Renal cortical epithelial cell (primary cell): ENCODE measurements around the gene THOC7. TPM values are rescaled to one million over a fixed set of nuclear protein-coding genes. Genes with fewer than 3 reads are reported as not detected.
A peak's percentile ranks its signal among the peaks of the same experiment; 100 is the strongest.

ENCODE experiments used
- DNase-seq: peaks from one replicate; pipeline ENCODE4 v3.0.0-alpha.2; 2011; ENCODE audit warnings: low read depth
- total RNA-seq: library from RNA; depleted of rRNA; stranded (reverse); fragments of >200 nt; gene quantifications from 2 replicates; pipeline ENCODE4 v1.2.3, GENCODE V29; 2014

Gene THOC7
- total RNA-seq, 1 donor from 2014 or later: 103 TPM

GRCh38 chr3:63878394-63879060 lies 14.9 kb upstream of the THOC7 start:
- DNase-seq: no peak

GRCh38 chr3:63877737-63878393 lies 14.3 kb upstream of the THOC7 start:
- DNase-seq: no peak

DNA sequence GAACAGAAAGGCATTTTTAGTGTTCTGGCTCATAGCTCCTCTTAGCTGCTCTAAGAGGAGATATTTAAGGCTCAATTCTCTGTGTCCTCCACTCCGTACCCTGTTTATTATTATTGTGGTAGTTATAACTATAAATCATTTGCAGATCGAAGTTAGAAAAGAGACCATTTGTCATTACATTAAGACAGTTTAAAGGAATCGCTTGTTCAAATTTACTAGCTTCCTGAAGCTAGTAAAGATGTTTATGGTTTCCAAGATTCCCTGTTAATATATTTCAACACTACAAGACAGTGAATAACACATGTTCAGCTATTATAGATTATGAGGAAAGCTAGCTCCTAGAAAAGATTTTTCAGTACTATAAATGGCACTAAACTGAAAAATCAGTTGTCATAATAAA lies 12.7 kb upstream of the THOC7 start:
- DNase-seq: no peak

- DNase-seq: no peak
Observed at GRCh38 chr3:63875510-63875909, 11.9 kb upstream of the THOC7 start.

DNA sequence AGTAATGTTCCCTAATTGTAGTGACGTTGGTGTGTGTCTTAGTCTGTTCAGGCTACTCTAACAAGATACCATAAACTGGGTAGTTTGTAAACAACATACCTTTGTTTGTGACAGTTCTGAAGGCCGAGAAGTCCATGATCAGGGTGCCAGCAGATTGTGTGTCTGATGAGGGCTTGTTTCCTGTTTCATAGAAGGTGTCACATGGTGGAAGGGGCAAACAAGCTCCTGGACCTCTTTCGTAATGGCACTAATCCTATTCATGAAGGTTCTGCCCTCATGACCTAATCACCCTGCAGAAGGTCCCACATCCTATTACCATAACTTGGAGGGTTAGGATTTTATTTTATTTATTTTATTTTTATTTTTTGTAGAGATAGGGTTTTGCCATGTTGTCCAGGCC lies 11.2 kb upstream of the THOC7 start:
- no peak for DNase-seq

GRCh38 chr3:63872135-63872924 lies 8.7 kb upstream of the THOC7 start:
- DNase-seq: peak; percentile 63

GRCh38 chr3:63870615-63871005 lies 7.0 kb upstream of the THOC7 start:
- no peak for DNase-seq

DNA sequence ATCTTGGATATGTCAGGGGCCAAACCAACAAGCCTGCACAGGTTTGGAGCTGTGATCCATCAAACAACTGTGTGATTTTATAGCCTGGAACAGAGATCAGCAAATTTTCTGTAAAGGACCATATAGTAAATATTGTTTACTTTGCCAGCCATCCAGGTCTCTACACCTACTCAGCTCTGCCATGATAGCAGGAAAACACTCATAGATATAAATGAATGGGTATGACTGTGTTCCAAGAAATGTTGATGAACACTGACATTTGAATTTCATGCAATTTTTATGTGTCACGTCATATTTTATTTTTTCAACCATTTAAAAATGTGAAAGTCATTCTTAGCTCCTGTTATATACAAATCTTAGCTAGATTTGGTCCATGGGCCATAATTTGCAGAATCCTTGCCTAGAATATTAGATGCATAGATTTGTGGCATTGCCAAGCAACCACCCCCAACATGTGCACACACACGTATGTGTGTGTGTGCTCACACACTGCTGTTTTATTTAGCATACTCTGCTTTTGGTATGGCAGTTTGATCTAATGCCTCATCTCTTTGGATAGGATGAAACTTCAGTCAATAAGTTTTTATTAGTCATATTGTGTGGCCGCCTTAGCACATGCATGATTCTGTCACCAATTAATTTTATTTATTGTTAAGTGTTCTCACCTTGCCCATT lies 6.5 kb upstream of the THOC7 start:
- DNase-seq: no peak

- no peak for DNase-seq
Observed at GRCh38 chr3:63867225-63867624, 3.6 kb upstream of the THOC7 start.

- no peak for DNase-seq
Observed at GRCh38 chr3:63864965-63865327, 1.3 kb upstream of the THOC7 start.

- no peak for DNase-seq
Observed at GRCh38 chr3:63864008-63864964, 681 bp upstream of the THOC7 start.

DNA sequence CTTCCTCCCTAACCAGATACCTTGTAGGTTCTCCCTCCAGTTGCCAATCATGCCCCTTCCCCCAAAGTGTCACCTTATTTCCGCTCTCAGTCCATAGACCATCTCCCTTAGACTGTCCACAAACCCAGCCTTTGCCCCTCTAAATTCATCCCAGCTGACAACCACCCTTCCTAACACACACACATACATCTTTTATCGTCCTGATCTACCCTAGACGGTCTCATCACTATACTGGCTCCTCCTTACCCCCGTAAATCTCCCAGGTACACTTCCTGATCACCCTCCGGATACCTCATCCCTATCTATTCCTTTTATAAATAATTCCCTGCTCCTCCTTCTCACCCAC lies 828 bp downstream of the THOC7 start:
- no peak for DNase-seq

GRCh38 chr3:63861306-63861705 lies 2.3 kb downstream of the THOC7 start:
- no peak for DNase-seq

DNA sequence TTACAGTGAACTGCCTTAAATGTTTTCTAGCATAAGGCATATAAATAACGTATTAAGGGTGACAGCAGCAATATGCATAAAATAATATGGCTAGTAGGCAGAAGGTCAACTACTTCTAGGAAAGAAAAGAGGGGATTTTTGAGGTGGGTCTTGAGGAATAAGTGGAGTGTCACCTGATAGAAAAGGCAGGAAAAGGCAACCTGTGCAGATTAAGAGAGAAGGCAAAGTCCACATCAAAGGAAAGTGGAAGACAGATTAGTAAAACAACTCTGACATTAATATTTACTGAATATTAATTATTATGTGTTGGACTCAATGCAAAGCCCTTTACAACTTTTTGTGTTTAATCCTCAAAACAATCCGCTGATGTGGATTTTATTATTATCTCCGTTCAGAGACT lies 2.8 kb downstream of the THOC7 start:
- no peak for DNase-seq

GRCh38 chr3:63857311-63857710 lies 6.3 kb downstream of the THOC7 start:
- peak; percentile 72 for DNase-seq

- no peak for DNase-seq
Observed at GRCh38 chr3:63855333-63855940, 8.2 kb downstream of the THOC7 start.

GRCh38 chr3:63853106-63853505 lies 10.5 kb downstream of the THOC7 start:
- no peak for DNase-seq

DNA sequence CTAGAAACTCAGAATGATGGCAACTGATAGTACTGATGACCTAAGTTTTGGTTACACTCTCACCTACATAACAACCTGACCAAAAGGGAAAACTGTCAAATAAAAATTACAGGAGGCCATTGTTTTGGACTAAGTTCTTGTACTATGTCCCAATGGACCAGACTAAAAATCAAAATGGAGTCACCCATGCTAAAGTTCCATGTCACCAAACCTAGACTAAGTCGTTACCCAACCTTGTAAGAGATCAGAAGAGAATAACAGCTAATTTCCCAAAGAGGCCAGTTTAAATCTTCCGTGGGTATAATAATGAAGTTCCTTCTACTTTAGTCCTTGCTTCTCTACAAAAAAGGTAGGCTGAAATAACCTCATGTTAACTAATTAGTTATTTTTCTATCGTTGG lies 12.3 kb downstream of the THOC7 start:
- DNase-seq: no peak

- DNase-seq: no peak
Observed at GRCh38 chr3:63849175-63849574, 14.4 kb downstream of the THOC7 start.

- no peak for DNase-seq
Observed at GRCh38 chr3:63847718-63848450, 15.7 kb downstream of the THOC7 start.
